ENCODE measurements around the gene DPP4. TPM values are rescaled to one million over a fixed set of nuclear protein-coding genes. Genes with fewer than 3 reads are reported as not detected.

The DPP4 gene
- total RNA-seq: 6.9 TPM
- long read RNA-seq, partial matches to known transcripts: 2 of 9 reads
- long read RNA-seq, other reads (novel, unspliced or antisense): 3 of 9 reads

DNA sequence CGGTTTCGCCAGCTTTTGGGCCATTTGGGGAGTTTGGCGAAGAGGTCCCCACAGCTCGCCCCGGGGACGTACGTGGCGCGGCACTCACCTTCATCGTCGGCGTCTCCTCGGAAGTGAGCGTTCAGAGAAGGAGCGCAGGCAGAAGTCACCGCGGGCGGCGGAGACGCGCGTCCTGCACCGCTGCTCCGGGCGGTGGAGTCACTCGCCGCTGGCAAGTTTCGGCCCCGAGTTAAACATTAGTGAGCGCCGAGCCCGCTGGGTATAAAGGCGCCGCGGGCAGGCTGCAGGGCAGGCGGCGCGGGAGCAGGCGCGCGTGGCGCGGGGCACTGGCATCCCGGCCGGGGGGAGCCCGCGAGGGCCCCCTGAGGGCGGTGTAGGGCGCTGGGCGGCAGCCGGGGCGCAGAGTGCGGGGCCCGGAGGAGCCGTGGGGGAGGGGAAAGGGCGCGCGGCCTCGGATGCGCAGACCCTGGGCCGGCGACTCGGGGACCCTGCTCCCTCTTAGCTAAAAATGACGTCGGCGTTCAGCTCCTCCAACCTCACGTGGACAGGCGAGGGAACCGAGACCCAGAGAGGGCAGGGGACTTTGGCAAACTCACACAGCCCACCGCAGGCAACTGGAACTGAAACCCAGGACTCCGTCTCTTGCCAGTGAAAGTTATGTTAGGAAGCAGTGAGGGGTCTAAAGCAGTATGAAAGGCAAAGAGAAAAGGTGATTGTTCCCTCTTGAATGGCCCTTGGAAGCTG is at the start of gene DPP4:
Gene DPP4 (minus strand): TSS at position 328 of the 744 bp plus-strand sequence. CDS start 234 bp downstream, at position 94.
- no peak for DNase-seq (ENCODE audit: low spot score)

DNA sequence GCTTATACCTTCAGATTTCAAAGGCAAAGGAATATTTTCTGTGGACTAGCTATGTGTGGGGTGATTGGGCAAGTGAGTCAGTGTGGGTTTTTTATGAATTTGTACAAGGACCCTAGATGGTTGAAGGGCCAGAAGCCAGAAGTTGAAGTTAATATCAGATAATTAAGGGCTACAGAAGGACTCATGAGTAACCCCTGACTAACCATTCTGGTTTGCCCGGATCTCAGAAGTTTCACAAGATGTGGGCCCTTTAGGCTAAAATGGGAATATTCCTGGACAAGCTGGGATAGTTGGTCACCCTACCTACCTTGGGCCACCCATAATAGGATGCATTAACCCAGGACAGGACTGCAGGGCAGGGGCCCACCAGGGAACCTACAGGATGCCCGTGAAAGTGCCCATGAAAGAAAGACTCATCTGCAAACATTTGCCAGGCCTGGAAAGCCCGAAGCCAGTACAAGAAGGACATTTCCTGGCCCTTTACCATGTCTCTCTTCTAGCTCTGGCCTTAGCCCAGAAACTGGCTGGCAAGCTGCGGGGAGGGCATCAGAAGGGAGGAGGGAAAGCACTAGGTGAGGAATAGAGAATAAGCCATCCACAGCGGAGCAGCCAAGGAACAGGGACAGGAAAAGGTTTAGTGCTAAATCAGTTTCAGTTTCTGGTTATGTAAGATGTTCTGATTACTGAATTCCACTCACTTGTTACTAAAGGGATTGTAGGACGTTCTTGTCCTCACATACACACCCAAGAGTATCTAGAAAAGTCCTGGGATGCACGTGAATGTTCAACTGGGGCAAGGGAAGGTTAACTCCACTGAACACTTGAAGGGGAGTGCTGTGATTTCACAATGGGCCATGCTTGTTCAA is 44.4 kb upstream of the DPP4 start:
- DNase-seq (ENCODE audit: low spot score): no peak

DNA sequence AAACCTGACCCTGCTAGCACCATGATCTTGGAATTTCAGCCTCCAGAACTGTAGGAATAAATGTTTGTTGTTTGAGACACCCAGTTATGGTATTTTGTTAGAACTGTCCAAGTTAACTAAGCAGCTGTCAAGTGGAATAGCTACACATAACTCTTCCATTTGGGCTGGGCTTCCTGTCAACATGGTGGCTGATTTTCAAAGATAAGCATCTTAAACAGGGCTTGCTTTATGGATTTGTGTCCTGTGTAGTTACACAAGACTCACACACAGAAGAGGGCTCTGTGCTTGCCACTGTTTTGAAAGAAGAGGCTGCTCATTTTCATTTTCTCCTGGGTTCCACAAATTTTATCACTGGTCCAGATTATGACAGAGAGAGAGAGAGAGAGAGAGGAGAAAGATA is 42.3 kb upstream of the DPP4 start:
- no peak for DNase-seq (ENCODE audit: low spot score)

DNA sequence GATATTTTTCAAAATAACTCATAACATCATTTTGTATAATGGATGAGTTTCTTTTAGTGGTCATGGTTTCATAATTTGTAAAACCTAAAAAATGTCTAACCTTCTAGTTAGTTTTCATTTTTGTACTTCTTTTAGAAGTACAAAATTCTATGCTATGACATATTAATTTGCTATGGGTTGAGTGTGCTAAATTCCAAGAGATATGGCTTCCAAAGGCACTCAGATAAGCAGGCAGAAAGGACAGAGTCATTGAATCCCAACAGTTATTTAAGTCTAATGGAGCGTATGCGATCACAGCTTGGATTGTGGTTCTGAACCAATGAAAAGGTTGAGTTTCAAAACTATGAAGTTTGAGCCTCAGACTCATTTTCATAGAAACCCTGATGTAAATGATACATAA is 41.1 kb upstream of the DPP4 start:
- DNase-seq (ENCODE audit: low spot score): no peak

DNA sequence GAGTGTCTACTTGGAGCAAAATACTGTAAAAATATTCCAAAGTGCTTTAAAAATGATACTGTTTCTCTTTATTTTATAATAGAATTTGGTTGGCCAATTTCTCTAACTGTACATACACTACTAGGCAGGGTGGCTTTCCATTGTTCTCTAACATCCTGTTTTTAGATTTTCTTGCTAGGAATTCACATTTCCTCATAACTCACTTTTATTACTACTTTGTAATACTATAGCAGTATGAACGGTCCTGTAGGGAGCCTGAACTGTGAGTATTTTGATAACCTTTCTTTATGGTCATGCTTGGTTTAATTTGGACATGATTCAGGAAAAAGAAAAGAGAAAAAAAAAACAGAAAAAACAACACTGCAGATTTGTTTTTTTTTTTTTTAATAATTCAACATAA is 40.3 kb upstream of the DPP4 start:
- no peak for DNase-seq (ENCODE audit: low spot score)

DNA sequence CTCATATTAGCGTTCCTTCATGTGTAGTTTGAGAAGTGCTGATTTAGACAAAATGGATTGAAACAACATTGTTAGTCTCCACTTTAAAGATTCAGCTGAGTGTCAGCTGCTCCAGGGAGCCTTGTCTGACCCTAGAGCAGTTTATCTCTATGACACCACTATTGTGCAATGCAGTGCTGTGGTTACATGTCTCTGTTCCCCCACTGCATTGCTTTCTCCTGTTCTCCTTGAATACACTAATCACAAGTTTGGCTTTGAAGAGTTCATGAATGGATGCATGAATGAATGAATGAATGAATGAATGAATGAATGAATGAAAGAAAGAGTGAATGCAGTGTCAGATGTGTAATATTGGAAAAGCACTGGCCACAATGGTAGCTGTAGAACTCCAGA is 39.8 kb upstream of the DPP4 start:
- DNase-seq (ENCODE audit: low spot score): no peak

DNA sequence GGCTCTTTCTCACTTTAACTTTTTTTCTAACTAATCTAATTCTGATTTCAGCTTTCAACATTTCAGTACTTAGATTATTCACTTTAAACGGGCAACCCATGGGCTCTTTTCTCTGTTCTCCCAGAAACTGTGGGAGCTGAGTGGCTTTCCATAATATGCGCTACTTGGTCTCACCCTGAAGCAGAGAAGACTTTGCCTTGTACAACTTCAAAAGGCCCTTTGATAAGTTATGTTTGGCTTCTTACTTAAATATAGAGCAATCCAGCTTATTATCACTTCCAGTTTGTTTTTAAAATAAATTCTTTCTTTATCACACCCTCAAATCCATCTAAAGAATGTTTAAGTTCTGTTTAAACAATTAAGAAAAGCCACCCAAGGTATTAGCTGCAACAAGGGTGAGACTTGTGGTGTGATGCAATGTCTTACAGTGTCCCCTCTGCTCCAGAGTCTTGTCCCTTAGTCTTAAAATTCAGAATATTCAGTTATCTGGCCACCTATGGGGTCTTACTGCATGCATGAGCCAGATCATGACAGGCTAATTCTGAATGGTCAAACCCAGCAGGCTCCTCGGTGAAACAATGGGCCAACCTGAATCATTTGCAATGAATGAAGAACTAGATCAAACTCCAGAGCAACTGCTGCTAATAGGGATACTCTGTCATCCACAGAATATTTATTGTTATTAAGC is 39.2 kb upstream of the DPP4 start:
- DNase-seq (ENCODE audit: low spot score): no peak

DNA sequence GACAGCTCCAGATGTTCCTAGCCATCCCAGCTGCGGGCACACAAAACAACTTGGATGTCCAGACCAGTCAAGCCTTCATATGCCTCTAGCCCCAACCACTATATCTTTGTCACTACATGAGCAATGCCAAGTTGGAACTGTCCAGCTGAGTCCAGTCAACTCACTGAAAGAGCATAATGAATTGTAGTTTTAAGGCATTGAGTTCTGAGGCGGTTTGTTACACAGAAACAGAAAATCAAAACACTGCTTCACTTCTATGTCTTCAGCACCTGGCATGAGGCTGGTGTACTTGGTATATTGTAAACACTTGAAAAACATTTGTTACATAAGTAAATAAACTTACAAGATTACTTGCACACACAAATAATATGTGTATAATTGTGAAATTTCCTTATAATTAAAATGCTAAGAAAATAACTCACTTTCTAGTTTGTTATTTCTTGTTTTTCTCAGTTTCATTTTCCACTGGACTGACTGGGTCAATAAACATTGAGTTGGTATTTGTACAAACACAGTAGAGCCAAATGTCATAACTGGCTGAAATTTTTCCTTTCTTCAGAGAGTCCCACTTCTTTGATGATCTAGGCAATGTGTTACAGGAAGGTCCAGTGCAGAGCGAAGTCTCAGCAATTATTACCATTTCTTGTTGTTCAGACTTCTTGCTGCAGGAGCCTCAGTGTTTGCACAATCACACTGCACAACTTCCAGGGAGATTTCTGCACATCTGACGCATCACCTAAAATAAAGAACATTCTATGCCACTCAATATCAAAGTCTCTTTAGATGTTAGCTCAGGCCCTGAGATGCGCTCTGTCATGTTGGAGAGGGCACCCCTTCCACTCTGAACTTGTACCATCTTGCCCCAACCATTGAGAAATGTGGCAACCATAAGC is 38.2 kb upstream of the DPP4 start:
- no peak for DNase-seq (ENCODE audit: low spot score)

DNA sequence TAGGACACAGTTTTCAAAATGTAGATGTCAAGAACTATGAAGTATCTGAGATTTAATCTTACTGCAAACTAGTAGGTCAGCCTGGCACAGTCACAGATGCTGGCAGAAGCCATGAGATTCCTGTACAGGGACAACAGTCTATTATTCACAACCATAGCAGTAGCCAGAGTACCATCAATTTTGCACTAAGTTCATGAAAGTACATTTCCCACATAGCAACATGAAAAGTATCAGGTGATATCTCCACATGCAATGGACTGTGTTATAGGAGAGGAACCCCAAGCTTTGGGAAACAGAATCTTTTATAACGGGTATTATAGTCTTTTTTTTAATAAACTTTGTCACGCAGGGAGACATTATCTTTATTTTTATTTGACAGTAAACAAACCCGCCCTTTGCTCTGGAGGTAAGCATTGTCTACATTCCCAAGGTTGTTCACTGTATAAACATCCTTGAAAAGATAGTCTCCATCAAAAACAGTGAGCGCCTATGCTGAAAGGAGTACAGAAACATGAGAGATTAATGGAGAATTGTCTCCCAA is 33.4 kb upstream of the DPP4 start:
- no peak for DNase-seq (ENCODE audit: low spot score)

DNA sequence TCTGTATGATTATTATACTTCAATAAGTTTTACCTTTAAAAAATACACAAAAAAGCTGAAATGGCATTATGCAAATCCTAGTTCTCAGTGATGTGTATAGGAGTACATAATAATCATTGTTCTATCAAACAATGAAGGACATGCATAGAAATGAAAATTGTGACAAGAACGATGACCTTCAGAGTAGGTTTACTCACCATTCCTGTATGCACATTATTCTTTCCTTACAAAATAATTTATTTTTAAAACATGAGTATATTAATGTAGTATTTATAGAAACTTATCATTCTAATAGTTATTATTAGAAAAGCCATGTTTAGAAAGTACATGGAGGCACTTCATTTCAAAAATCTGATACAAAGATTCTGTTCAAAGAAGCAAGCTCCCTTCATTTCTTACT is 32.7 kb upstream of the DPP4 start:
- no peak for DNase-seq (ENCODE audit: low spot score)

DNA sequence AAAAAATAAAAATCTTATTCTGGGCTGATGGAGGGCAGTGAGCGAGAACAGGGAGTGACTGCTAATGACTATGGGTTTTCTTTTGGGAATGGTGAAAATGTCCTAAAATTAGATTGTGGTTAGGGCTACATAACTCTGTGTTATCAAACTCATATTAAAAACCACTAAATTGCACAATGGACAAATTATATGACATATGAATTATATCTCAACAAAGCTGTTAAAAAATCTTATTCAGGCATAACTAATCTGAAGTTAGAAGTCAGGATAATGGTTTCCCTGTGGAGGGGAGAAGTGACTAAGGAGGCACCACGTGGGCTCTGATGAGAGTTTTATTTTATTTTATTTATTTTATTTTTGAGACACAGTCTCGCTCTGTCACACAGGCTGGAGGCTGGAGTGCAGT is 32.1 kb upstream of the DPP4 start:
- no peak for DNase-seq (ENCODE audit: low spot score)

DNA sequence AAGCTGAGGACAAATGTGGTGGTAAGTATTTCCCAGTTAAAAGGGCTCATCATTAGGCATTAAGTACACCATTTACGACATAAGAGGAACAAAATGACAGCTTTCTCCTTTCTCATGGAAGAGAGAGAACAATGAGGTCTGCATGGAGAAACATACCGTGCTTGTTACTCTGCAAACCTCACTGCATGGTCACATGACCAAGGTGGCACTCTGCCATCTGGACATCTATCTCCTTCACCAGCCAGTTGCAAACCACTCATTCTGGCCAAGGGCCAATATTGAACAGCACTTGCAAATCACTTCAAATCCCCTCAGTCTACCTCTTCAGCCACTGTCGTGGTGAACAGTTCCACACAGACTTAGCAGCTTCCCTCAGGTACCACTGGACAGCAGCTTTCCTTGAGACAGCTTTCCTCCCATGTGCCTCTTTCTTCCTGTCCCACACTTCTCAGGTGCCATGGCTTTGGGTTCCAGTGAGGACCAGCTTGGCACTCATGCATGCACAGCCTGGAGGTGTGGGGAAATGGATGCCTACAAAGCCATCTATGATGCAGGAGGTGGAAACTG is 29.5 kb upstream of the DPP4 start:
- DNase-seq (ENCODE audit: low spot score): no peak

DNA sequence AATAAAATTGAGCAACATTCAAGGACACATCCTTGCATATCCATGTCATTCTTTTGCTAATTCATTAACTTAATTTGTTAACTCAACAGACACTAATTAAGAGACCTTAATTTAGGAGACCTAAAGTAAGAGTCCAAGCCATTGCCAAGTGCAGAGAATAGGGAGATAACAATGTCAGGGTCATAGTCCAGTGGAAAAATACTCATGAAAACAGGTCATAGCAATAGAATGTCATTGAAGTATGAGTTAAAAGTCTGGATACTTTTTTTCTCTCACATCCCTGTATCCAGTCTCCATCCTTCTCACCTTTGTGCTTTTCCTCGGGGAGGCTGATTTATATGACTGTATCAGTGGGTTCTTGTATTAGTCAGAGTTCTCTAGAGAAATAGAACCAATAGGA is 26.6 kb upstream of the DPP4 start:
- no peak for DNase-seq (ENCODE audit: low spot score)

DNA sequence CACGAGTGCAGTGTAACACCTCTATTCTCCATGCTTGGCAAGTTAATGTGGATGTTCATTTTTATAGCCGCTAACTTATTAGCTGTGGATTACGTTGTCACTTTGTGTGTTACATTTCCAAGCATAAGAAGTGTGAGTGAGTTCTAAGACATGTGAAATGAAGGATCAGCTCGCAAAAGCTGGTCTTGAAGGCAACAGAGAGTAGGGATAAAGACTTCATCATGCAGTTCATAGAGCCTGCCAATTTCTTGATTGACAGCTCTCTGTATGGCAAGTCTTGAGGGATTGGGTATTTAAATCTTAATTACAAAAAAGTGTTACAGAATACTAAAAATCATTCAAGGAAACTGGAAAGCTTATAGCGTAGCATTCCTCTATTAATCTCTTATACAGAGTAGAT is 25.8 kb upstream of the DPP4 start:
- DNase-seq (ENCODE audit: low spot score): no peak

DNA sequence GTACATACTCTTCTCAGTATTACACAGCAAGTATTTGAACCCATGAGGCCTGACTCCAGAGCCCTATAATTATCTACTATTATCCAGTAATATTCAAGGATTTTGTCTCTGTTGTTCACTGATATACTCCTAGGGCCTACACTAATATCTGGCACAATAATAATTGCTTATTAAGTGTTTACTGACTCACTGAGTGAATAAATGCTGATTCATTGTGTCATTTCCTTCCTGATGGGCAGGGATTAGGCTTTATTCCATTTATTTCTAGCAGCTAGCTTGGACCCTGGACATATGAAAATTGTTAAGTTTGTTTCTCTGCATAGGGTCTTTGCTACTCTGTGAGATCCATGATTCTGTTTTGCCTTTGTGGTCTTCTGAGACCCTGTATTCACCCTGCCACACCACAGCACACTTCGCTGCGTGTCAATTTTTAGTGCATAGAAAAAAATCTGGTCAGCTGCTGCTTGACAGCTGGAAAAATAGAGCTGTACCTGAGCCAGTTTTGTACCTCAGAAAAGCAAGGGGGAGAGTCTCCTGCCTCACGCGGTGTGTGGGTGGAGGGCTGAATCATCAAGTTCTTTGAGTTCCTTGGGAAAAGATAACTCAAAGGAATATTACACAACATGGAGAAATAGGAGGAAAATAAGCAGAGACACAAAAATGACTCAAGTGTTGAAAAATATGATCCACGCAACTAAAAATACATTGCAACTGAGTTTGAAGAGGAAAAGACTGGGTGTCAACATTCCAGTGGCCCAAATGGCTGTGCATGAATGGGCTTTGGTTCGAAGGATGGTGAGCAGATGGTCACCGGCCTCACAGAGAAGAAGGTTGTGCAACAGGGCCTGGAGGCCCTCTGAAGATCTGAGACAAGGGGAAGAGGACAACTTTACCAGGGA is 18.9 kb upstream of the DPP4 start:
- DNase-seq (ENCODE audit: low spot score): no peak

DNA sequence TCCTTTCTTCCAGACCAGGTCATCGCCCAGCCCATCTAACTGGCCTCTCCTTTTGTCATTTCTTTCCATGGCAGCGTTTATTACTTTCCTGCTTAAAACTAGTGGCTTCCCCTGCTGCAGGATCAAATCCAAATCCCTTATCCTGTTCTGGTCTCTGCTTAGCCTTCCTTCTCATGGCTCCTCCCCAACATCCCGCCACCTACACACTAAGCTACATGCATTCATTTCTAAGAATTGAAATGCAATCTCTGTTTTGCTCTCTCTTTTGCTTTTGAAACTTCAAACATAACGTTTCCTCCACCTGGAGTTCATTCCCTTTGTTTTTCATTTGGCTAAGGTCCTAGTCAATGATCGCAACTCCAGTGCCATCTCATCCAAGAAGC is 18.0 kb upstream of the DPP4 start:
- DNase-seq (ENCODE audit: low spot score): no peak

DNA sequence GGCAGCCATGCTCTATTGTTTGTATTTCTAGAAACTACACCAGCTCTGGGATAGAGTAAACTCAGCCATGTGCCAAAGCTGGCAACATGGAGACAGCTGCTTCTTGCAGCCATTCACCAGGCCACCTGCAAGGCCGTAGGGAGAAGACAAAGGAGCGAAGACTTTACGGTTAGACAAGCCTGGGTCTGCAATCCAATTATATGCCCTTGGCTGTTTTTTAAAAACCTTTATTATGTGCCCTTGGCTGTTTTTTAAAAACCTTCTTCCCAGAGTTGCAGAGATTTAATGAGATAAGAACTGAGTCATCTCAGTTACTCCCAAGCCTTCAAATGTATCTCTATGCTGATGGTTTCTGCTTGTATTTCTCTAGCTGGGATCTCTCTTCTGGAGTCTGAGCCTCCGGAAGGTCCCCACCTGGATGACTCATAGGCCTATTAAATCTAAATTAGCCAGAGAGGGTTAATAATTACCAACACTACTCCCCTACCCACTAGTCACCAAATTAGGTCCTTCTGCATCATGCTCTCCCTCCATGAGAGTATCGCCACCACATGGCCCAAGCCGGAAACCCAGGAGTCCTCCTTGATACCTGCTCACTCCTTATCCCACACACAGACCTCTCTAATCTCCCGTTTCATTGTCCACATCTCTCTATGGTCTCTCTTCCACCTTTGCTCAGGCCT is 17.5 kb upstream of the DPP4 start:
- no peak for DNase-seq (ENCODE audit: low spot score)

DNA sequence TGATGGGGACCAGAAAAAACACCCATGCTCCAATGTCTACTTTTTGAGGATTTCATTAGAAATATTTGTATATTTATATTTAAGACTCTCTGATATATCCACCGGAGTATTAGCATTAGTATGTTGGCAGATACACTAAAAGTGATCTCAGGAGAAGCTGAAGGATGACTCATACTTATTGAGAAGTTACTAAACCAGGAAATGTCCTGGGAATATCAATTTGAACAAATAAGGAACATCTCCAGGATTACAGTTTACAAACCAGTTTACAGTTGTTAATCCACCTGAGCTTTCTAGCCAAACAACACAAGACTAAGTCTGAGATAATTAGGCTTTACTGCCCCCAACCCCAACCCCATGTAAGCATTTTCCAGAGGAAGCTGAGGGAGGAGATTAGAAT is 16.1 kb upstream of the DPP4 start:
- no peak for DNase-seq (ENCODE audit: low spot score)

DNA sequence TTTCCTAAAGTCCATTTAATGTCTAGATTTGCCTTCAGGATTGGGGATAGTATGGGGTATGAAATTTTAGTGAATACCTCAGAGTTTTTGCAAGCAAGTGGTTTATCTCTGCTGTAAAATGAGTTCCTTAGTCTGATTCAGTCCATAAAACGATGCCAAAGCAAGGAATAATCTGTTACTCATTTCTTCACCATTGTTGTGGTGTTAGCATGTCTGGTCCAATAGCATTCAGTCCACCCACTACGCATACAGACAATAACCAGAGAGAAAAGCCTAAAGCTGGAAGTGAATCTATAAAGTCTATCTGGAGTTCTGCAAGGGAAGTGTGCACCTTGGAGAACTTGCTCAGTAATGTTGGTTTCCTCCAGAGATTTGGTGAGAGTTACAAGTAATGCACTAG is 12.9 kb upstream of the DPP4 start:
- no peak for DNase-seq (ENCODE audit: low spot score)

All from mesenteric fat pad (tissue), 1 donor.